SK-N-DZ (cell line): ENCODE results near the gene PLA2G10. TPM values are rescaled to one million over a fixed set of nuclear protein-coding genes. Genes with fewer than 3 reads are reported as not detected.
"Not testable (repeated sequence)": the region's sequence is repeated elsewhere in the genome, so short reads cannot be mapped to it uniquely, and the experiment has no call there.

Source experiments
- DNase-seq: peaks from one replicate; pipeline ENCODE4 v3.0.0-alpha.2; 2015; ENCODE audit warnings: low spot score
- polyA plus RNA-seq, 2 experiments: library from polyadenylated mRNA; depleted of rRNA; stranded (reverse); fragments of >200 nt; gene quantifications; 2 replicates each; pipeline ENCODE4 v1.2.3, GENCODE V29; 2014

Gene PLA2G10
- polyA plus RNA-seq (2014; cell fraction: cytosol; rRNA removed): not detected in 2 replicates
- polyA plus RNA-seq (2014; cell fraction: nucleus; rRNA removed): not detected in 2 replicates

- not testable (repeated sequence) for DNase-seq
Measured at GRCh38 chr16:14694129-14694528, at the start of gene PLA2G10. Gene PLA2G10 (minus strand): TSS chr16:14694308. CDS start chr16:14694229, 79 bp downstream.

- not testable (repeated sequence) for DNase-seq
Measured at GRCh38 chr16:14742273-14743128, 48.4 kb upstream of the PLA2G10 start, which contains the start of gene NPIPA2. Gene NPIPA2 (plus strand): TSS chr16:14742533. CDS start chr16:14748066, 5,533 bp downstream.

DNA sequence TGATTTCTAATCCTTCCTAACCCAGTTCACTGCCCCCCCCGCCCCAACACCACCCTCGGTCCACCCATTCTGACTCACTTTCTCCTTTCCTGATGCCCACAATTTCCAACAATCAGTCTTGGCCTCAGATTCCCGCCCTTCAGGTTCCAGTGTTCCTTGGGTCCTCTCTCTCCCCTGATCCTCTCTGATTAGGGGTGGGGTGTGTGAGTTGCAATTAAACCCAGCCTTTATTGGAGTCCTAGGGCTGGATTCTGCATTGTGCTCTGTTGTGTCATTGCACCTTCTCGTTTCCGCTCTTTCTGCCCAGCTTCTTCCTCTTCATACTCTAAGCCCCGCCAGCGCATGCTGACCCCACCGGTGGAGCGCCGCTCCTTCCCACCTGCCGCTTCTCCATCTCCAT lies 47.7 kb upstream of the PLA2G10 start:
- not testable (repeated sequence) for DNase-seq

- DNase-seq: not testable (repeated sequence)
Measured at GRCh38 chr16:14740832-14741385, 46.8 kb upstream of the PLA2G10 start.

DNA sequence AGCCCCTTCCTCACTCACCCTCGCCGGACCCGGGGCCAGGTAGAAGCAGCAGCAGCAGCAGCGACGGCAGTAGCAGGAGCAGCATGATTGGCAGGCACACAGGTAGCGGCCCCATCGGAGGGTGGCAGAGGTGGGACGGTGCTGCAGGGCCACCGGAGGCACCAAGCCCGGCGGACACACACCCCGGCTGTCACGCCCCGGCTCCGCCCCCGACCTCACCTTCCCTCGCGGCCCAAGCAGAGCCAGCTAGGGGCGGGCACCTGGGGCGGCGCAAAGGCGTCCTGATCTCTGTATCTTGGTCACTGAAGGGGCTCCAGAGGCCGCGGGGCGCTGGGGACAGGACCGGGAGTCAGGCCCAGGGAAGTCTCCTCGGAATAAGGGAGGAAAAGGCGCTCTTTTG lies 39.1 kb upstream of the PLA2G10 start:
- DNase-seq: not testable (repeated sequence)

DNA sequence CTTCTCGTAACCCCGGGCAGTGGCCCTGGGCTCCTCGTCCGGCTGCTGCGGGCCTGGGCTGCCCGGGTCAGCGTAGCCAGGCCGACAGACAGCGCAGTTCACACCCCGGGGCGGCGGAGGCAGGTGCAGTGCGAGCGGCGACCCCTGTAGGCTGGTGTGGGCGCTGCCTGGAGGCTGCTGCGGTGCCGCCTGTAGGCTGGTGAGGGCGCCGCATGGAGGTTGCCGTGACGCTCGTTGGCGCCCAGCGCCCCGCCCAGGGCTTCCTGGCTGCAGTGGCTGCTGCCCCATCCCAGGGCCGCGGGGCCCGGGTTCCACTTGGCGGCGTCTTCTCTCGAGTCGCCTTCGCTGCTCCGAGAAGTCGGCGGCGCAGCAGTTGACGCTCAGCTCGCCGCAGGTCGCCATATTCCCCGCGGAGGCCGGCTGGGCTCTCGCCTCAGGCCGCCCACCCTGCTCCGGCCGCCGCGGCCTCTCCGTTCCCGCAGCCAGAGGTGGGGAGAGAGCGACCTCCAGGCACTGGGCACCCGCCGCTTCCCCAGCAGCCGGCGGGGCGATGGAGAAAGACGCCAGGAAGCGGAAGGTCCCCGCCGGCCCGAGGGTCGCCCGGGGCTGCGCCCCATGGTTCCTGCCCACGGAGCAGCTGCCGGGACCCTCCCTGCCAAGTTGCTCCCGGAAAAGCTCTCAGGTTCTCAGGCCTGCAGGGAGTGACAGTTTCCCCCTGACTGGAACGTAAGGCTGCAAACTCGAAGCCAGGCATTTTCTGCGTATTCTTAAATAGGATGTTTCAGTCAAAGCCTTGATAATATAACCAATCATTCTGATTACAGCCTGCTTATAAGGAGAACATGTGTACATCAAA lies 9.3 kb upstream of the PLA2G10 start, which contains the start of gene NPIPA3:
NPIPA3 (plus strand) TSS at position 256 of the 856 bp plus-strand sequence. CDS start 5,533 bp downstream, outside the sequence.
- DNase-seq: not testable (repeated sequence)

GRCh38 chr16:14702672-14703071 lies 8.6 kb upstream of the PLA2G10 start:
- not testable (repeated sequence) for DNase-seq

GRCh38 chr16:14701859-14702258 lies 7.8 kb upstream of the PLA2G10 start:
- DNase-seq: not testable (repeated sequence)

DNA sequence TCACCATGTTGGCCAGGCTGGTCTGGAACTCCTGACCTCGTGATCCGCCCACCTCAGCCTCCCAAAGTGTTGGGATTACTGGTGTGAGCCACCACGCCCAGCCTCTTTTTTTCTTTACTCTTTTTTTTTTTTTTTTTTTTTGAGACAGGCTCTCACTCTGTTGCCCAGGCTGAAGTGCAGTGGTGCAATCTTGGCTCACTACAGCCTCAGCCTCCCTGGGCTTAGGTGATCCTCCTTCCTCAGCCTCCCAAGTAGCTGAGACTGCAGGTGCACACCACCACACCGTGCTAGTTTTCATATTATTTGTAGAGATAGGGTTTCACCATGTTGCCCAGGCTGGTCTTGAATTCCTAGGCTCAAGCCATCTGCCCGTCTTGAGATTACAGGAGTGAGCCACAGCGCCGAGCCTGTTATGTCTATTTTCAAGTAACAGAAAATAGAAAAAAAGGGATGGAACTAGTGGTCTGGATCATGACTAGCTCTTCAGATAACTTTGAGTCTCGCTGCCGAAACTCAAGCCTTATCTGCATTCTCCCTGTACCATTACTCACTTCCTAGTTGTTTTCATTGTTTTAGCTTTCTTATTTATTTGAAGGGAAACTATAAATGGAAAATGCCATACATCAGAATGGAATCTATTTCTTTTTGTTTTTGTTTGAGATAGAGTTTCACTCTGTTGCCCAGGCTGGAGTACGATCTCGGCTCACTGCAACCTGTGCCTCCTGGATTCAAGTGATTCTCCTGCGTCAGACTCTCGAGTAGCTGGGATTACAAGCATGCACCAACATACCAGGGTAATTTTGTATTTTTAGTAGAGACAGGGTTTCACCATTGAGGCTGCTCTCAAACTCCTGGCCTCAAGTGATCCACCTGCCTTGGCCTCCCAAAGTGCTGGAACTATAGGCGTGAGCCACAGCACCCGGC lies 8.0 kb downstream of the PLA2G10 start:
- DNase-seq: not testable (repeated sequence)

GRCh38 chr16:14682121-14682520 lies 12.0 kb downstream of the PLA2G10 start:
- no peak for DNase-seq

DNA sequence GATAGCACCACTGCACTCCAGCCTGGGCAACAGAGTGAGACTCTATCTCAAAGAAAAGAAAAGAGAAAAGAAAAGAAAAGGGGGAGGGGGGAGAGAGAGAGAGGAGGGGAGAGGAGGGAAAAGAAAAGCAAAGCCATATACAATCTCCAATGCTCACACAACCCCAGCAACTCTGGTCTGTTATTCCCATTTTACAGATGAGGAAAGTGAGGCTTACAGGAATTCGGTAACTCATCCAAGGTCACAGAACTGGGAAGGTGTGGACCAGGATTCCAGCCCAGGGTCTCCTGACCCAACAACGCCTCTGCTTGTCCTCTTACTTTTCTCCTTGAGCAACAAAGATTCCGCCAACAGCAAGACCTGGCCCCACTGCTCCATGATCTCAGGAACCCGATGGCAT lies 13.0 kb downstream of the PLA2G10 start:
- no peak for DNase-seq

DNA sequence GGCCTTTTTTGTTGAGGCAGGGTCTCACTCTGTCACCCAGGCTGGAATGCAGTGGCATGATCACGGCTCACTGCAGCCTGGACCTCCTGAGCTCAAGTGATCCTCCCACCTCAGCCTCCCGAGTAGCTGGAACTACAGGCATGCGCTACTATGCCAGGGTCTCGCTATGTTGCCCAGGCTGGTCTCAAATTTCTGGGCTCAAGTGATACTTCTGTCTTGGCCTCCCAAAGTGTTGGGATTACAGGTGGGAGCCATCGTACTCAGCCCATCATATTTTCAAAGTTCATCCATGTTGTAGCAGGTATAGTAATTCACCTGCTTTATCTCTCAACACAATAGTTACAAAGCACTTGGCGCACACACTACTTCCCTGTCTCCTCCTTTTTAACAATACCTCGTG lies 13.7 kb downstream of the PLA2G10 start:
- not testable (repeated sequence) for DNase-seq

GRCh38 chr16:14678748-14679497 lies 15.2 kb downstream of the PLA2G10 start:
- no peak for DNase-seq

DNA sequence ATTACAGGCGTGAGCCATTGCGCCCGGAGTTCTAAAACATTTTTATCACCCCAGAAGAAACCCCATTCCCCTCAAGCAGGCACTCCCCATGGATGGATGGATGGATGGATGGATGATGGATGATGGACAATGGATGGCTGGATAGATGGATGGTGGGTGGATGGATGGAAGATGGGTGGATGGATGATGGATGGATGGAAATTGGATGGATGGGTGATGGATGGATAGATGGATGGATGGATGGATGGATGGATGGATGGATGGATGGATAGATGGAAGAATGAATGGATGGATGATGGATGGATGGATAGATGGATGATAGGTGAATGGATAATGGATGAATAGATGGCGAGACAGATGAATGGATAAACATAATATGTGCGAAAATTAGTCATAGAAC lies 16.5 kb downstream of the PLA2G10 start:
- DNase-seq: no peak

DNA sequence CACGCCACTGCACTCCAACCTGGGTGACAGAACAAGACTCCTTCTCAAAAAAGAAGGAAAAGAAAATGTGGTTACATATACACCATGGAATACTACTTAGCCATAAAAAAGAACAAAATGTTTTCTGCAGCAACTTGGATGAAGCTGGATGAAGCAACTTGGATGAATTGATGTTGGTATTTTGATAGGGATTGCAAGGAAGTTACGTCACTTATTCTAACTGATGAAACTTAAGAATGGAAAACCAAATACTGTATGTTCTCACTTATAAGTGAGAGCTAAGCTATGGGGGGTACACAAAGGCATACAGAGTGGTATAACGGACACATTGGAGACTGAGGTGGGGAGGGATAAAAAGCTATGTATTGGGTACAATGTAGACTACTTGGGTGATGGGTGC lies 17.5 kb downstream of the PLA2G10 start:
- DNase-seq: no peak

GRCh38 chr16:14672403-14672971 lies 21.6 kb downstream of the PLA2G10 start:
- no peak for DNase-seq

- no peak for DNase-seq
Measured at GRCh38 chr16:14669776-14670175, 24.3 kb downstream of the PLA2G10 start.

DNA sequence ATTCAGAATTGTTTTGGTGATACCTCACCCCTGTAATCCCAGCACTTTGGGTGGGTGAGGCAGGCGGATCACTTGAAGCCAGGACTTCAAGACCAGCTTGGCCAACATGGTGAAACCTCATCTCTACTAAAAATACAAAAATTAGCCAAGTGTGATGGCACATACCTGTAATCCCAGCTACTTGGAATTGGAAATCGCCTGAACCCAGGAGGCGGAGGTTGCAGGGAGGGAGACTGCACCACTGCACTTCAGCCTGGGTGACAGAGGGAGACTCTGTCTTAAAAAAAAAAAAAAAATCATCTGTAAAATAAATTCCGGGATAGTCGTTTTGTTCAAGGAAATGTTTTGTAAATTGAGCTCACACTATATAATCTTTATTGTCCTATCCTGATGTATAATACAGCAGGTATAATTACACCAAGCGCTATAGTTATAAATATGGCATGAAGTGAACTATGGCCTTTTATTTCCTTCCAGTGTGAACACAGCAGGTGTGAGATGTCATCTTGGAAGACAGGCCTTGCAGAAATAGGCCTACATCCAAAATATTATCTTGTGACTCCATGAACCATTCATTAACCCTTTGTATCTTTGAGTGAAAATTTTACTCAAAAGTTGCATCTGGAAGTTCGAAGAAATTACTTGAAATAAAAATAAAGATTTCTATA lies 25.4 kb downstream of the PLA2G10 start:
- no peak for DNase-seq
